Panc1 (cell line): Measurements from ENCODE around the gene GDF11. TPM values are rescaled to one million over a fixed set of nuclear protein-coding genes. Genes with fewer than 3 reads are reported as not detected.

Experiments used
- ATAC-seq: fragments of 200-7000 bp; cut with Tn5 transposase; 2 replicates; pipeline ENCODE4 v1.9.1; 2020; ENCODE audit warnings: mild to moderate bottlenecking, moderate library complexity
- BruUV-seq: library from RNA; stranded (reverse); fragments of 400-500 nt; replicated peaks from 2 replicates; lab custom pipeline; 2021; lab: Mats Ljungman, UMichigan
- CTCF ChIA-PET: fragments of 300-600 bp; sonication (Branson Sonifier 250); formaldehyde crosslinking; loops from one replicate; lab custom pipeline; 2022; ENCODE audit warnings: antibody characterized with exemption; lab: Charles Lee
- POLR2A ChIA-PET: fragments of 300-600 bp; sonication (Branson Sonifier 250); formaldehyde crosslinking; loops from one replicate; lab custom pipeline; 2022; ENCODE audit warnings: antibody characterized with exemption; lab: Charles Lee
- DNase-seq: peaks from one replicate; pipeline ENCODE4 v3.0.0-alpha.2; 2010; ENCODE audit warnings: low read depth, low spot score
- H3K27ac ChIP-seq: 2 replicates; pipeline ENCODE4 v1.5.1; 2011; ENCODE audit warnings: mild to moderate bottlenecking, low read length, inconsistent platforms
- H3K27me3 ChIP-seq: fragments of 200-500 bp; sonication (Bioruptor generic); 2 replicates; pipeline ENCODE4 v1.6.0; 2014; ENCODE audit warnings: low read length, inconsistent platforms; ENCODE audit not compliant: control insufficient read depth, insufficient read depth
- H3K36me3 ChIP-seq: fragments of 200-500 bp; sonication (Bioruptor generic); 2 replicates; pipeline ENCODE4 v1.5.1; 2014; ENCODE audit warnings: inconsistent platforms, mild to moderate bottlenecking, low read length, moderate library complexity; ENCODE audit not compliant: control insufficient read depth, insufficient read depth
- H3K4me1 ChIP-seq: 2 replicates; pipeline ENCODE4 v1.5.1; 2011; ENCODE audit warnings: inconsistent platforms, mild to moderate bottlenecking, low read length, moderate library complexity; ENCODE audit not compliant: control insufficient read depth, insufficient read depth
- H3K4me3 ChIP-seq, 2 experiments: 2 replicates each; pipeline ENCODE4 v1.5.1; 2011 to 2012; ENCODE audit warnings: low read depth in 2 of 2, low read length in 2 of 2, mild to moderate bottlenecking in 2 of 2, inconsistent platforms in 1 of 2, moderate library complexity in 1 of 2
- H3K9me3 ChIP-seq: fragments of 200-500 bp; sonication (Bioruptor generic); 2 replicates; pipeline ENCODE4 v1.5.1; 2014; ENCODE audit warnings: low read depth, mild to moderate bottlenecking, inconsistent platforms, low read length, moderate library complexity; ENCODE audit not compliant: control insufficient read depth, insufficient read depth
- POLR2AphosphoS5 ChIP-seq: IDR thresholded peaks from 2 replicates; pipeline ENCODE4 v1.6.1; 2012; ENCODE audit warnings: mild to moderate bottlenecking, low read depth, low read length, moderate library complexity
- REST ChIP-seq, 2 experiments: IDR thresholded peaks; 2 replicates each; pipeline ENCODE4 v1.6.1; 2011 to 2012; ENCODE audit warnings: low read depth in 2 of 2, control low read depth in 1 of 2, low read length in 1 of 2, mild to moderate bottlenecking in 1 of 2, moderate library complexity in 1 of 2; ENCODE audit not compliant: insufficient read depth in 1 of 2
- SIN3A ChIP-seq: IDR thresholded peaks from 2 replicates; pipeline ENCODE4 v1.6.1; 2012; ENCODE audit warnings: low read depth, mild to moderate bottlenecking, low read length, moderate library complexity, borderline replicate concordance; ENCODE audit not compliant: insufficient read depth
- TCF7L2 ChIP-seq: IDR thresholded peaks from 2 replicates; pipeline ENCODE4 v1.6.1; 2011; ENCODE audit warnings: mild to moderate bottlenecking, low read depth, low read length, inconsistent platforms
- in situ Hi-C: cut with HindIII; loops from 2 replicates; pipeline ENCODE4 v1.10.0; 2016; ENCODE audit warnings: low sequenced_read_pairs, low pct_unique_long_range_greater_than_20kb
- intact Hi-C: fragments of 100-400 bp; cut with micrococcal nuclease; formaldehyde crosslinking; loops from one replicate; pipeline ENCODE4 v1.10.0; 2022; ENCODE audit not compliant: unreplicated experiment
- total RNA-seq: library from RNA; stranded (reverse); gene quantifications from one replicate; pipeline ENCODE4 v1.2.1, GENCODE V29; 2021; ENCODE audit not compliant: unreplicated experiment
- TF ChIP-seq, protein P1 (sequence below): fragments of 450-650 bp; IDR thresholded peaks from 2 replicates; pipeline ENCODE4 v1.5.1; 2017; ENCODE audit warnings: mild to moderate bottlenecking

Gene GDF11
- total RNA-seq, 1 experiment from 2014 or later, result 11.8 TPM

GRCh38 chr12:55719371-55719770, 23.6 kb upstream of the GDF11 start:
- no TSS peak for BruUV-seq
- H3K4me3 ChIP-seq, result no peak overlapping the region
- in situ Hi-C loops (no loop called here), intact Hi-C loops (no loop called here)
- no peak overlapping the region for H3K27ac ChIP-seq
- peaks cover 29% of the 10 kb centered on the region for H3K4me1 ChIP-seq
- no peak for TF ChIP-seq REST (IDR thresholded peaks at IDR 0.05; ENCODE audit: insufficient read depth in 1 of 2, low read depth in 2 of 2, low read length in 1 of 2)
- TF ChIP-seq TCF7L2, result no peak
- no peak for TF ChIP-seq POLR2AphosphoS5
- TF ChIP-seq, protein P1, sequence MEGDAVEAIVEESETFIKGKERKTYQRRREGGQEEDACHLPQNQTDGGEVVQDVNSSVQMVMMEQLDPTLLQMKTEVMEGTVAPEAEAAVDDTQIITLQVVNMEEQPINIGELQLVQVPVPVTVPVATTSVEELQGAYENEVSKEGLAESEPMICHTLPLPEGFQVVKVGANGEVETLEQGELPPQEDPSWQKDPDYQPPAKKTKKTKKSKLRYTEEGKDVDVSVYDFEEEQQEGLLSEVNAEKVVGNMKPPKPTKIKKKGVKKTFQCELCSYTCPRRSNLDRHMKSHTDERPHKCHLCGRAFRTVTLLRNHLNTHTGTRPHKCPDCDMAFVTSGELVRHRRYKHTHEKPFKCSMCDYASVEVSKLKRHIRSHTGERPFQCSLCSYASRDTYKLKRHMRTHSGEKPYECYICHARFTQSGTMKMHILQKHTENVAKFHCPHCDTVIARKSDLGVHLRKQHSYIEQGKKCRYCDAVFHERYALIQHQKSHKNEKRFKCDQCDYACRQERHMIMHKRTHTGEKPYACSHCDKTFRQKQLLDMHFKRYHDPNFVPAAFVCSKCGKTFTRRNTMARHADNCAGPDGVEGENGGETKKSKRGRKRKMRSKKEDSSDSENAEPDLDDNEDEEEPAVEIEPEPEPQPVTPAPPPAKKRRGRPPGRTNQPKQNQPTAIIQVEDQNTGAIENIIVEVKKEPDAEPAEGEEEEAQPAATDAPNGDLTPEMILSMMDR, result no peak
- no peak for TF ChIP-seq SIN3A
- no peaks in the 10 kb centered on the region for H3K27me3 ChIP-seq
- H3K9me3 ChIP-seq, result no peaks in the 10 kb centered on the region
- CTCF ChIA-PET, result interaction anchor here (0.9 to 1.2 kb wide), 3 partner anchors 18 to 38 kb away, joined by 3 to 4 read pairs (median 3); a partner anchor contains a TSS
- H3K36me3 ChIP-seq, result peaks cover 2% of the 10 kb centered on the region; the same call in 1 of the 2 replicates
- ATAC-seq (no peak), DNase-seq (no peak)
- POLR2A ChIA-PET, result interaction anchor here (0.6 kb wide), 1 partner anchor 31 kb away, joined by 11 read pairs; no protein-coding TSS in a partner anchor

DNA sequence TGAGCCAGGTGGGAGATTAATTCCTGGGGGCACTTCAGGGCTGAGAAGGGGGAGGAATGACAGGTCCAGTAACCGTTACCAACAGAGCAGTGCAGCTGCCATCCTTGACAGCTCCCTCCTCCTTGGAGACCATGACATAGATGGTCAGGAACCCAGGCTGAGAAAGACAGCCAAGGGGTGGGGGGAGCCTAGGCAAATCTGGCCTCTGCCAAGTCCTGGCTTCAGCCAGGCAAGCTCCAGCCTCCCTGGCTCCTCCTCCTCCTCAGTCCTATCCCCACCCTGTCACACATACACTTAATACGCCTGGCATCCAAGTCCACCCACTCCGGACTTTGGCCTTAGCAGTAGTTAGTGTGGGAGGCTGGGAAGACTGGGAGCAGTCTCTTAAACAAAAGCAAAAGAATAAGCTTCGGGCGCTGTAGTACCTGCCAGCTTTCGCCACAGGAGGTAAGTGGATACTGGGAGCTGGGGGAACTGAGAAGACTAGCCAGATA, 22.8 kb upstream of the GDF11 start, which contains the start of gene RDH5:
RDH5 (plus strand) TSS at position 323 of the 494 bp plus-strand sequence. CDS start 792 bp downstream, outside the sequence.
- H3K36me3 ChIP-seq, result peaks cover 4% of the 10 kb centered on the region
- ChIA-PET POLR2A (no interaction called here), CTCF (interaction anchor here (0.6 to 1.2 kb wide), 5 partner anchors 17 to 432 kb away, joined by 3 to 6 read pairs (median 4); a partner anchor contains a TSS)
- intact Hi-C loops, result loop anchor here (2.0 to 10.0 kb wide), 3 partner anchors 39 to 525 kb away; a partner anchor contains a TSS
- H3K4me3 ChIP-seq, result no peak within 1 kb of the TSS
- no peaks in the 10 kb centered on the region for H3K9me3 ChIP-seq
- DNase-seq, result no peak
- ATAC-seq, result no peak
- BruUV-seq, result no TSS peak
- H3K4me1 ChIP-seq, result peaks cover 32% of the 10 kb centered on the region
- no peak for TF ChIP-seq POLR2AphosphoS5
- no peak for TF ChIP-seq SIN3A
- no peak for TF ChIP-seq REST (IDR thresholded peaks at IDR 0.05; ENCODE audit: insufficient read depth in 1 of 2, low read depth in 2 of 2, low read length in 1 of 2)
- TF ChIP-seq TCF7L2, result no peak
- TF ChIP-seq, protein P1, result no peak
- no peak within 1 kb of the TSS; the same call in 1 of the 2 replicates for H3K27ac ChIP-seq
- in situ Hi-C loops, result no loop called here
- H3K27me3 ChIP-seq, result no peaks in the 10 kb centered on the region
